NAMALWA (cell line): Measurements from ENCODE around the gene MPP2.
"Not testable (repeated sequence)": the region's sequence is repeated elsewhere in the genome, so short reads cannot be mapped to it uniquely, and the experiment has no call there.

Source experiments
- DNase-seq: peaks from one replicate; pipeline ENCODE4 v3.0.0-alpha.2; 2015; ENCODE audit warnings: low spot score

The MPP2 gene

DNA sequence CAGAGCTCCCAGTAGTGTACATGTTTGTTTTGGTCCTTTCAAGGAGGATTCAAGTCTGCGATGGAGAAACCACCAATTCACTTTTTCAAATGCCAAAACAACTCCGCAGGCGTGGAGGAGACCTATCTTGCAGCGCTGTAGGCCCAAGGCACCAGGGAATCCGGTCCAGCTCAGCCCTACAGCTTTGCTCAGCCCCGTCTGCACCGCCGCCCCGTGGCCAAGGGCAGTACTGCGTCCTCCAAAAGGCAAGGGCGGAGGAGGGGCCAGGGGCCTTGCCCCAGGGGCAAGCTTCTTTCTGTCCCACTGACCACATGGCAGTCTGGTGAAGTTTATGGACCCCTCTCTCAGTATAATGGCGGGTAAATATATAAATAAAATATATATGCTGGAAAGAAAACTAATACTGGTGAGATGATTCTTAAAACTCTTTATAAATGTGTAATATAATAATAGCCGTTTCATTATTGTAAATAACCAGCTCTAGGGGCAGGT is 61.1 kb downstream of the MPP2 start:
- peak; percentile 77 for DNase-seq

DNA sequence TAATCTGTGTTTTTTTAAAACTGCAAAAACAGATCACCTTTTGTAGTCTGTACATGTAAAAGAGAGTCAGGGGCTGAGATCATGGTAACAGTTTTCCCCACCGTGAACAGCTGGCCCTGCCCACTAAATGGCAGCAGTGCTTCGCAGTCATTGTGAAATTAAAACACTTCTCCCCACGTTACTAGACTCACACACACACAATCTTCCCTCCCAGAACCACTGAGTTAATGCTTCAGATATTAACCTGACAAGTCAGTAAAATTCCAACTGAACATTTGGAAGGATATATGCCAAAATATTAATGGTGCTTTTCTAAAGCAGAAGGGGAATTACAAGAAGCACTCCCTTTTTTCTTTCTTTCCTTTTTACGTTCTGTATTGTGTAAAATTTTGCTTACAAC is 61.6 kb downstream of the MPP2 start:
- DNase-seq: no peak

GRCh38 chr17:43844241-43844640 is 63.1 kb downstream of the MPP2 start:
- no peak for DNase-seq

DNA sequence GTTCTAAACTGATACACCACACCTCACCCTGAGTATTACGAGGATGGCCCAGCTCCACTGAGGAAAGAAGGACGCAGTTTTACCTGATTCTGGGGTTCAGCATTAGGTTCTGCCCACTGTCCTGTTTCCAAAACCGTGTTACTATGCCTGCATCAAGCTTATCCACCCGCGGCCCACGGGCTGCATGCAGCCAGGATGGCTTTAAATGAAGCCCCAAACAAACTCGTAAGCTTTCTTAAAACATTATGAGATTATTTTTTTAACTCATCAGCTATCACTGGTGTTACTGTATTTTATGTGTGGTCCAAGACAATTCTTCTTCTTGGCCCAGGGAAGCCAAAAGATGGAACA is 64.4 kb downstream of the MPP2 start:
- no peak for DNase-seq

DNA sequence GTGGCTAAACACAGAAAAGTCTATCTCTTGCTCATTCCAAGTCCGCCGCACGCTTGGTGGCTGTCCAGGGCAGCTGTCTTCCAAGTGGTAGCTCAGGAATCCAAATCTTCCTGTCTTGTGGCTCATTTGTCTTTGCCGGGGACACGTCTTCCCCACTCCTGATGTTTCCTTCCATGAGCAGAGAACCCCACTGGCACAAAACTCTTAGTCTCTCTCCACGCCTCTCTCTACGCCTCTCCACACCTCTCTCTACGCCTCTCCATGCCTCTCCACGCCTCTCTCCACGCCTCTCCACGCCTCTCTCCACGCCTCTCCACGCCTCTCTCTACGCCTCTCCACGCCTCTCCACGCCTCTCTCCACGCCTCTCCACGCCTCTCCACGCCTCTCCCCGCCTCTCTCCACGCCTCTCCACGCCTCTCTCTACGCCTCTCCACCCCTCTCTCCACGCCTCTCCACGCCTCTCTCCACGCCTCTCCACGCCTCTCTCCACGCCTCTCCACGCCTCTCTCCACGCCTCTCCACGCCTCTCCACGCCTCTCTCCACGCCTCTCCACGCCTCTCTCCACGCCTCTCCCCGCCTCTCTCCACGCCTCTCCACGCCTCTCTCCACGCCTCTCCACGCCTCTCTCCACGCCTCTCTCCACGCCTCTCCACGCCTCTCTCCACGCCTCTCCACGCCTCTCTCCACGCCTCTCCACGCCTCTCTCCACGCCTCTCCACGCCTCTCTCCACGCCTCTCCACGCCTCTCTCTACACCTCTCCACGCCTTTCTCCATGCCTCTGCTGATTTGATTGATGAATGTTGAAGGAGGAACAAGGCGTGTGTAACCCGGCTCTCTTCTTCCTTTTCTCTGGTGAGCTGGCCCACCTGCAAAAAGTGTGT is 65.0 kb downstream of the MPP2 start:
- not testable (repeated sequence) for DNase-seq

DNA sequence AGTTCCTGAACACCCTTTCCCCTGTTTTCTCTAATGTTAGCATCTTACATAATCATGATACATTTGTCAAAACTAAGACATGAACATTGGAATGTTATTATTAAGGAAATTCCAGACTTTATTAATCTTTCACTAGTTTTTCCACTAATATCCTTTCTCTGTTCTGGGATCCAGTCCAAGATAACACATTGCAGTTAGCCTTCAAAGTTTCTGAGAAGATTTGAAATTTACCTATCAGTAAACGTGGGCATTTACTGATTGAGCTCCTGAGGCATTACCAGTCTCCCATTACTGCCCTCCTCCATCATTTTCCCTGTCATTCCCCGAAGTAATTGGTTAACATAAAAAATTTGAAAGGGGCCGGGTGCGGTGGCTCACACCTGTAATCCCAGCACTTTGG is 66.1 kb downstream of the MPP2 start:
- no peak for DNase-seq

DNA sequence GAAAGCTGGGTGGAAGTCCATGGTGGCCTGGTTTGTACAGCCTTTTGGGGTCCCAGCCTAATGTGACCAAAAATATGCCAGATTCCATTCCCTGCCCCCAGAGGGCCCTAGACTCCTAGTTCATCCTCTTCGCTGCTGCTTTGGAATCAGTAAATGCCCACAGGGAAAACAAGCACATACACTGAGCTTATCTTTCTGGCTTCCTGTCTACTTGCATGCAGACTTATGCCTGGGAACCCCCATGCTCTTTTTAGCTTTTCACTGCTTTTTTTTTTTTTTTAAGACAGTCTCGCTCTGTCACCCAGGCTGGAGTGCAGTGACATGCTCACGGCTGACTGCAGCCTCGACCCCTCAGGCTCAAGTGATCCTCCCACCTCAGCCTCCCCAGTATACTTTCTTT is 66.5 kb downstream of the MPP2 start:
- peak; percentile 23 for DNase-seq

- DNase-seq: no peak
Observed at GRCh38 chr17:43839670-43840108, 67.6 kb downstream of the MPP2 start.

- no peak for DNase-seq
Observed at GRCh38 chr17:43834106-43834505, 73.2 kb downstream of the MPP2 start.

DNA sequence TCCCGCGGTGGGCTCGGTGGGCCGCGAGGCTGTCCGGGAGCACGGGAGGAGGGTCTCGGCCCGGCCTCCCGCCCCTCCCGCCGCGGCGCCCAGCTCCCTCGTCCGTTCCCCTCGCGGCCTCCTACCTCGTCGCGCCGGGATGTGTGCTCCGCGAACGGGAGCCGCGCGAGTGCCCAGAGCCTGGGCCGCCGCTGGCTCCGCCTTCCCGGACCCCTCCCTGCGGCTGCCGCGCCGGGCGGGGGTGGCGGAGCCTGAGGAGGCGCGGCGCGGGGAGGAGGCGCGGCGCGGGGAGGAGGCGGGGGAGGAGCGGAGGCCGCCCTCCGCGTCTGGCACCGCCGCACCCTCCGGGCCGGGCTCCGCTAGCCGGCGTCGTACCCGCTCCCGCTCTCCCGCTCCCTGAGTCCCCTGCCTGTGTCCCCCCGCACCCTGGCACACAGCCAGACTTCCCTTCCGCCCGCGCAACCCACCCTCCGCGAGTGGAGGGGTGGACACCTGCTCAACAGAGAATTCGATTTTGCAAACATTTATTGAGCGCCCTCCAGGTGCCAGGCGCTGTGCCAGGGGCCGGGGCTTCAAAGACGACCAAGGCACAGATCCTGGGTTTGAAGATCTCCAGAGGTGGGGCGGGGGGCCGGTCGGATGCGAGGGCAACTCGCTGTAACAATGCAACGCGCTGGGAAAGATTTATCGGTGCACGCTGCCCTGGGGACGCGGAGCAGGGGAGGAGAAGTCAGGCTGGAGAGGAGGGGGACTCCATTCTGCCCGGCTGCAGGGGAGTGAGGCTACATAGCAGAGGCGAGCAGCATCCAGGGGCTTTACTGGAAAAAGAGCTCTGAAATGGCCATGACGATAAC is 74.1 kb downstream of the MPP2 start, which contains the start of gene MPP3:
Gene MPP3, minus strand, starts transcription at position 171 of the 854 bp plus-strand sequence. CDS start 1,240 bp downstream, outside the sequence.
- DNase-seq: no peak

GRCh38 chr17:43832168-43832975 is 75.0 kb downstream of the MPP2 start:
- DNase-seq: no peak

- DNase-seq: no peak
Observed at GRCh38 chr17:43831633-43832032, 75.7 kb downstream of the MPP2 start.

GRCh38 chr17:43830510-43831140 is 76.7 kb downstream of the MPP2 start:
- no peak for DNase-seq

DNA sequence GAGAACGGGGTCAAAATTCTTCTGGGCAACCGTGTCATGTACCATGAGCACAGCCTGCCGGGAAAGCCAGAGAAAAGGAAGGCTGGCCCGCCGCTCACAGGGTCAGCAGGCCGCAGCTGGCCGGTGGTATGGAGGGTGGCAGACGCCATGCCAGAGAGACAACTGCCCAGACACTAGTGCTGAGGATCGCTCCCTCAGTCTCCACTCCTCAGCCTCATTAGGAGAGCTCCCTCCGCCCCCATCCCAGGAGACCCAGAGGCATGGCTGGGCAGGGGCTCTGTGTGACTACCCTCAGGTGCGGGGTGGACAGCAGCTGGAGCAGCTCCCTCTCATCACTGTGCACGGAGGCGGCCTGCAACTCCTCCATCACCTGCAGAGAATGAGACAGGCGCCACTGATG is 77.6 kb downstream of the MPP2 start:
- DNase-seq: no peak

DNA sequence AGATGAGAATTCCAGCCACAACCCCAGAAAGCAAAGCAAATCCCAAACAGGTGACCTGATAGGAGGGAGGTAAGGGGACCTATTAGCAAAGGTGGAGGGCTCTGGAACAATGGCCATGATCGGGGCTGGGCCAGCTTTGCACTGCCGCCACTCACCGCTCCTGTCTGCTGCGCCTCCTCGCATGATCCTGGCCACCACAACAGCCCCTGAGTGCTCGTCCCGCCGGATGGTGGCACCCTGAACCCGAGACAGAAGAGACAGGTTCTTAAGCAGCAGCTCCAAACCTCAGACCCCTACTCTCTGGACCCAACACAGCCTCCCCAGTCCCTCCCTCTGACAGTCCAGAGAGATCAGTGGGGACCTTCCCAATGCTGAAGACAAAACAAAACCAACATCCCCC is 79.7 kb downstream of the MPP2 start:
- no peak for DNase-seq

GRCh38 chr17:43826206-43826605 is 81.1 kb downstream of the MPP2 start:
- no peak for DNase-seq

DNA sequence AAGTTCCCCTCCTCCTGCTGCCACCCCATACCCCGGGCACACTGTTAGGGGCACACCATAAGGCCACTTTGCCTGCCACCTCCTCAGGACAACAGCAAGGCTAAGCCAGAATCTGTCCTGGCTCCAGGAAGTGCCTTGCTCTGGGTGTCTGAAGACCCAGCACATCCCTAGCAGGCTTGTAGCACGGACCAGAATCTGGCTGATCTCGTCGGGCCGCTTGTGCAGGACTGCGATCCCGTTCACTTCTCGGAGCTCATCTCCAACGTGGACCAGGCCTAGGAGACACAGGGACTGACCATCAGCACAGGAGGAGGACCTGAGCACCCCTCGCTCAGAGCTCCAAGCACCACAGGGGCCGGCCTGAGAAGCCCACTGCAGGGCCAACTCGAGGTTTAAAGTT is 81.8 kb downstream of the MPP2 start:
- no peak for DNase-seq
